NB4 (cell line): Measurements from ENCODE around the gene FUOM.

Experiments used
- DNase-seq: peaks from one replicate; pipeline ENCODE4 v3.0.0; 2010; ENCODE audit warnings: low read depth
- H3K4me3 ChIP-seq: one replicate; pipeline ENCODE4 v1.5.1; 2011; ENCODE audit warnings: mild to moderate bottlenecking, low read depth, low read length, moderate library complexity
- CTCF ChIP-seq: IDR thresholded peaks from one replicate; pipeline ENCODE4 v1.5.1; 2012; ENCODE audit warnings: low read depth, low read length
- MAX ChIP-seq: IDR thresholded peaks from 2 replicates; pipeline ENCODE4 v1.6.1; 2011; ENCODE audit warnings: low read depth, low read length
- MYC ChIP-seq: IDR thresholded peaks from 2 replicates; pipeline ENCODE4 v1.6.1; 2011; ENCODE audit warnings: low read depth, low read length
- POLR2A ChIP-seq: IDR thresholded peaks from 2 replicates; pipeline ENCODE4 v1.6.1; 2011; ENCODE audit warnings: mild to moderate bottlenecking; ENCODE audit not compliant: insufficient read length; ENCODE audit errors: extremely low read depth

Gene FUOM

GRCh38 chr10:133396035-133396624, 38.3 kb upstream of the FUOM start:
- TF ChIP-seq POLR2A (no peak), MYC (no peak), MAX (no peak), CTCF (no peak)
- H3K4me3 ChIP-seq: no peak overlapping the region
- DNase-seq: no peak

- DNase-seq: no peak
- TF ChIP-seq MAX (no peak), MYC (no peak), POLR2A (no peak), CTCF (no peak)
- peak overlapping the region; percentile 79 for H3K4me3 ChIP-seq
Measured at GRCh38 chr10:133394801-133395221, 37.0 kb upstream of the FUOM start.

GRCh38 chr10:133394064-133394663, 36.3 kb upstream of the FUOM start, which contains the start of gene MTG1:
Gene MTG1, plus strand, starts transcription at chr10:133394157. Its CDS starts 64 bp downstream, at chr10:133394221.
- H3K4me3 ChIP-seq: peak within 1 kb of the TSS; percentile 79
- peak; percentile 86 for TF ChIP-seq POLR2A
- peak; percentile 99 for TF ChIP-seq MYC
- TF ChIP-seq MAX: peak; percentile 95
- TF ChIP-seq CTCF: no peak
- peak; percentile 97 for DNase-seq

GRCh38 chr10:133393401-133394063, 35.7 kb upstream of the FUOM start:
- DNase-seq: no peak
- no peak for TF ChIP-seq MAX
- no peak for TF ChIP-seq POLR2A
- TF ChIP-seq CTCF: no peak
- no peak for TF ChIP-seq MYC
- peak overlapping the region; percentile 57 for H3K4me3 ChIP-seq

GRCh38 chr10:133391761-133392518, 34.1 kb upstream of the FUOM start:
- no peak for DNase-seq
- no peak overlapping the region for H3K4me3 ChIP-seq
- TF ChIP-seq MYC (no peak), MAX (no peak), CTCF (no peak), POLR2A (no peak)
